DMS79 (cell line): ENCODE data around the gene TBXT.
"Not testable (repeated sequence)": the region's sequence is repeated elsewhere in the genome, so short reads cannot be mapped to it uniquely, and the experiment has no call there.

Experiments used
- DNase-seq: peaks from one replicate; lab custom pipeline; 2025; lab: John Stamatoyannopoulos, UW

The TBXT gene

DNA sequence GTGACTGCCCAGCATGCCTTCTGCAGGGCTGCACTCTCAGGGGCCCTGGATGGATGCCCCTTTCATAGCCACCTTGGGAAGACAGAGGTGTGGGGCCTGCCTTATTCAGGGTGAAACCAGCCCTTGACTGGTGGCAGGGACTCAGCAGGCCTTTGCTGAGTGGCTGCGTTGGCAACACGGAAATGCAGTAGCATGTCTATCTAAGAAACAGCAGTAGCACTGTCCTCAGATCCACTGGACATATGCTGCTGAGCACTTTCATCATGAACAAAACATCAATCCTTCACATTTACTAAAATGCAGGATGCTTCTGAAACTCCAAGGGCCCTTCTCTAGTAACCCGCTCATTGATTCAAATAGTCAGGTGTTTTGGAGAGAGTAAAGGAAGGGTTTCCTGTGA is 4.9 kb upstream of the TBXT start:
- DNase-seq = no peak

DNA sequence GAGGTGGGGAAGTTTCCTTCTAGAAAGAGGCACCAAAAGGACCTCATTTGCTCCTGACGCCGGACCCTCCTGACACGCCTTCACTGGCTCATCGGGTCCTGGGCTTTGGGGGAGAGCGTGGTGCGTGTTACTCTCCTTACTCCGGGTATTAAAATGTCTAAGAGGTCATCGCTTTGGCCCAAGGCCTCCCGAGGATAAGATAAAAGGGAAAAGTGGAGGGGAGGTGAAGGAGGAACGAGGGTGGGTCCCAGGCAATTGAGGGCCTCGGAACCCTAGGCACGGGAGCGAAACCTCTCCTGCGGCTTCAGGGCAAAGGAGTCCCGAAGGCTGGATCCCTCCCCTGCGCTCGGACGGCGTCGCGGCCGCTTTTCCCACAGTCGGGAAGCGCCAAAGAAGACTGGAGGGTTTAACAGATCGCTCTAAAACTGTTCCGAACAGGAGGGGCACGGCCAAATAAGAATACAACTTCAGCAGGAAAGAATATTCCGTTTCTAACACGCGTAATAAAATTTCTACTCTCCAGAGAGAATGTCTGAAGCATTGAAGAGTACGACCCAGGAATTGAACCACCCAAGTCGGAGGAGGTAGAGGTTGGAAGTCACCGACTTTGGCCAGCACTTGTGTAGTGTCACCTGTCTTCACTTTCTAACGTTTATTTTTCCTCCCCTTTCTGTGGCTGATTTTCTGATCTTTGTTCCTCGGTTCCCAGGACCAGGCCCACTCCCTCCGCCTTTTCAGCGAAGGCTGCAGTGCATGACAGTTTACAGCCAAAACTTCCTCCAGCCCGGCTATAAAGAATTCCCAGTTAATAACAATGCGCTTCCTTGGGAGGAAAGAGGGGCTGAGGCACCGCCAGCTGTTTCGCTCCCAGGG is 2.1 kb upstream of the TBXT start:
- DNase-seq = no peak

DNA sequence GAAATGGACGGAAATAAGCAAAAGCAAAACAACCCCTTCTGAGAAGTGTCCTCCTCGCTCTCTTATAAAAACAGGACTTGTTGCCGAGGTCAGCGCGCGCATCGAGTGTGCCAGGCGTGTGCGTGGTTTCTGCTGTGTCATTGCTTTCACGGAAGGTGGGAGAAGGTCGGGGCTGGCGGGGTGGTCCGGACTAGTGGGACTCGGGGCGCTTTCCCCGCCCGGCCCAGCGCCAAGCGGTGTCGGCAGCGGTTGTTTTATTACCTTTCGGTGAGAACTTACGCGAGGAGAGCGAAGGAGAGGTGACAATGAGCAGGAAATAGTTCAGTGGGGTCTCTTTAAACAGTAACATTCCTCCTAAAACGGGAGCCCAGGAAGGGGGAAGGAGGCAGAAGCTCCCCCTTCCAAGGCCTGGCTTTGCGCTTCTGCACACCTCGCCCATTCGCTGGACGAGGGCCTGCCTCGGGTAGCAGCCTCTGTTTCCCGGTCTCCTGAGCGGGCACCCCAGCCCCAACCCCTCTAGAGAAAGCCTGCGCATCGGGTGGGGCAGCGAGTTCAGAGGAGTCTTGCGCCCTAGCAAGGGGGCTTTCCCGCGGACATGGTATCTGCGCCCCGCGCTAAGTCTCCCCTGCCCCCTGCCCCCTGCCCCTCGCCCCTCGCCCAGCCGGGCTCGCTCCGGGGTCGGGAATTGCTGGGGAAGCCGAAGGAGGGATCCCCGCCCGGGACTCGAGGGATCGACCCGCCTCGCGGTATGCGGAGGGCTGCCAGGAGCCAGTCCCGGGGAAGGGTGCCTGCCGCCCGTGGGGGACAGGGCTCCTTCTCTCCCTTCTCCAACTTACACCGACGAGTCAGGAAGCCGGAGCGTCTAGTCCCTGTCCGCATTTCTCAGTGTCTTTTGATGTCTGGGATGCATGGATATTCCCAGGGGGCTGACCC is 1.2 kb upstream of the TBXT start:
- DNase-seq = no peak

DNA sequence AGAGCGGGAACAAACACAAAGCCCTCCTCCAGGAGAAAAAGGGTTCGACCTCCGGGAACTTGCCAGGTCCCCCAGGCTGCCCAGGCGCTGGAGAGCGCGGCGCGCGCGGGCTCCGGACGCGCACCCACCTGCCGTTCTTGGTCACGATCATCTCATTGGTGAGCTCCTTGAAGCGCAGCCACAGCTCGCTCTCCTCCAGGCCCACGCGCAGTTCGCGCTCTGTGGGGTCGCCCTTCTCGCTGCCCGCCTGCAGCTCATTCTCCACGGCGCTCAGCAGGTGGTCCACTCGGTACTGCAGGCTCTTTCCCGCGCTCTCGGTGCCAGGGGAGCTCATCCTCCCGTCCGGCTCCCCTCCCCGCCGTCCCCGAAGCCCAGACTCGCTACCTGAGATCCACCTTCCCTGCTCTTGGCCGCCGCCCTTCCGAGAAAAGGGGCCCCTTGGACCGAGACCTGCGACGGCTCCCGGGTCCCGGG is 356 bp downstream of the TBXT start:
- DNase-seq = peak; percentile 7

DNA sequence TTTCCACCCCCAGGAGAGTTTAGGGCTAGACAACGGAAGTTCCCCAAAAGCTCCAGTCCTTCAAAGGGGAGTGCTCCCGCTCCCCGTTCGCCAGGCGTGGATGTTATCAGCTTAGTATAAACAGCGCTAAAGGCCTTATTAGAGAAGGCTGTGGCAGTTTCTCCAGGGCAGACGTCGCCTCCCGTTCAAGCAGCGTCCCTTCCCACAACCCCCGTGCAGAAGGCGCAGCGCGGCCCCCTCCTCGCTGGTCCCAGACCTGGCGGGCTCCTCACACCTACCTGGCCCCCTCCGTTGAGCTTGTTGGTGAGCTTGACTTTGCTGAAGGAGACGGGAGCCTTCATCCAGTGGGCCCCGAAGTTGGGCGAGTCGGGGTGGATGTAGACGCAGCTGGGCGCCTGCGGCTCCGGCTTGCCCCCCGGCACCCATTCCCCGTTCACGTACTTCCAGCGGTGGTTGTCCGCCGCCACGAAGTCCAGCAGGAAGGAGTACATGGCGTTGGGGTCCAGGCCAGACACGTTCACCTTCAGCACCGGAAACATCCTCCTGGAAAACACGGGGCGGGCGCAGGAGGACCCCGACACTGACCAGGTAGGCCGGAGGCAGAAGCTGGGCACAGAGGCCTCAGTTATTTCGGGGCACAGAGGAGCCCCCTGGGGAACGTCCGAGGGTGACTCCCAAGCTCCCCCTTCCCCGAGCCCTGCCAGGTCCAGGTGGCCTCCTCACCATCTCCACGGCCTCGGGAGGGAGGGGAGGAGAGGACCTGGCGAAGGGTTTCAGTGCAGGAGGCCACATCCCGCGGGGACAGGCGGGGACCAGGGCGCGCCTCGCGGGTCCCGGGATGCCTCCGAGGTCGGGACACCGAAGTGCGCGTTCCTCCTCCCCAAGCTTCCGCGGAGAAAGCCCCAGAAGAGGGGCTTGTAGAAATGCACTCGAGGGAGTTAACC is 1.1 kb downstream of the TBXT start:
- DNase-seq = no peak

DNA sequence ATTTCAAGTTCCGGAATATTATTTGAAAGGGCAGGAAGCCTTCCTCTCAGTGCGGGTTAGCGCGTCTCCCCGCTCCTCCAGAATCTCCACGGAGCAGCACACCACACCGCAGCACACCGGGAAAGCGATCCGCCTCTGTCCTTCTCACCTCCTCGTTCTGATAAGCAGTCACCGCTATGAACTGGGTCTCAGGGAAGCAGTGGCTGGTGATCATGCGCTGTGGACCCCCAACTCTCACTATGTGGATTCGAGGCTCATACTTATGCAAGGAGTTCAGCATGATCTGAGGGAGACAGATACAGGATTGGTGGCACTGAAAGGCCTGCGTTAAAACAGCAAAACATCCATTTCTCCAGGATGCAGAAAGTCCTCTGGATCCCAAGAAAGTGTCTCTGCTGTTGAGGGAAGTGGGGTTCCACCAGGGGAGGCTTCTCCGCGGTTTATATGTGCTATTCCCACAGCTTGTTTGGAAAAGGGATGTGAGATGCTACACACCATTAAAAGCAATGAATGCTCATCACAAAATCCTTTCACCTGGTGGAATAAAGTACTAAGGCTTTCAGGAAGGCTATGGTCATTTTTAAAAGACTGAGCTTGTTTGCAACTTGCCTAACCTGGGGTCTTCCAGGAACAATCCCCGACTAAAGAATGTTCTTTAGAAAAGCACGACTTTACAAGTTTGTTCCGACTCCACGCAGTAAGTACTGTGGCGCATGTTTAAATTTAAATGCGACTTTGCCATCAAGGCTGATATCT is 1.9 kb downstream of the TBXT start:
- DNase-seq = no peak

DNA sequence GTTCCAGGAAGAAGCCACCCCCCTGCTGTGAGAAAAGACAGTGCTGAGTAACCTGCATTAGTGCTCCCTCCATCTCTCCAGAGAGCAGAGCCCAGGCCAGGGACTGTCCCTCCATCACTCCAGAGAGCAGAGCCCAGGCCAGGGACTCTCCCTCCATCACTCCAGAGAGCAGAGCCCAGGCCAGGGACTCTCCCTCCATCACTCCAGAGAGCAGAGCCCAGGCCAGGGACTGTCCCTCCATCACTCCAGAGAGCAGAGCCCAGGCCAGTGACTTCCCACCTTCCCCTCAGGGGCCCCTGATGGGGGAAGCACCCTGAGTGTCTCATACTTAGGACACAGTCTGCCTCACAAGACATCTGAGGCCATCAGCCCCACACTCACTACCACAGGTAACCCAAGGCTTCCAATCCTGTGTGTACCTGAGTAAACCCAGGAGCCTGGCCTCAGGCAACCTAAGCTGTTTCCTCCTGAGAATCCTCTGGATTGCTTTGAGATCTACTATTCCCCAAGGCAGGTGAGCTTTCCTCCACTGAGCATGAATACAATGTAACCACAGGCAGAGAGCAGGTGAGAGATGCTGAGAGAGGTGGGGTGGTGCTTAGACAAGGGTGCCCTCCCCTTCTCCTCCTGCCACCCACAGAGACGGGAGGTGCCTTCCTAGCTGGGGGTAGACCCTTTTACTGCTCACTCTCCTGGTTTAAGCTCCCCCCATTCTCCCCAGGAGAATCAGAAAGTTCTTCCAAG is 4.9 kb downstream of the TBXT start:
- DNase-seq = no peak

DNA sequence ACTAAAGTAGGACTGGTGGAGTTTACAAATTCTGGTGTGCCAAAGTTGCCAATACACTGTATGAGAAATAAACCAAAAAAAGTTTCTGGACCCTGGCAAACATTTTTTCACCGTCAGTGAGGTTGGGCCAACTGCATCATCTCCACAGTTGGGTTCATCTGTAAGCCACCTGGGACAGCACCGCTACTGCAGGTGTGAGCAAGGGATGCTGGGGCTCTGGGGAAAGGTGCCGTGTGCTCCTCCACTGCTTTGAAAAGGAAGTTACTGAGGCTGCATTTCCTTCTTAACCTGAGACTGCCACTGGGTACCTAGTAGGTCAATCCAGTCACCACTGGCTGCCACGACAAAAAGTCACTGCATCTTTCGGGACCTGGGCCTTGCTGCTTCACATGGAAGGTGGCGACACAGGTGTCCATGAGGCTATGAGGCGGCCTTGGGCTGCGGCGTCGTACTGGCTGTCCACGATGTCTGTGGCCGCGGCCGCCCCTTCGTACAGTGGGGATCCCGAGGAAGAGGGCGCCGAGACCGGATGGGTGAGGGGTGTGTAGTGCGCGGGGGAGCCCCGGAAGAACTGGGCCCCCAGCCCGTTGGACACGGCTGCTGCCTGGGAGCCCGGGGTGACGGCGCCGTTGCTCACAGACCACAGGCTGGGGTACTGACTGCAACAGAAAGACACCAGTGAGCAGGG is 9.6 kb downstream of the TBXT start:
- no peak for DNase-seq

DNA sequence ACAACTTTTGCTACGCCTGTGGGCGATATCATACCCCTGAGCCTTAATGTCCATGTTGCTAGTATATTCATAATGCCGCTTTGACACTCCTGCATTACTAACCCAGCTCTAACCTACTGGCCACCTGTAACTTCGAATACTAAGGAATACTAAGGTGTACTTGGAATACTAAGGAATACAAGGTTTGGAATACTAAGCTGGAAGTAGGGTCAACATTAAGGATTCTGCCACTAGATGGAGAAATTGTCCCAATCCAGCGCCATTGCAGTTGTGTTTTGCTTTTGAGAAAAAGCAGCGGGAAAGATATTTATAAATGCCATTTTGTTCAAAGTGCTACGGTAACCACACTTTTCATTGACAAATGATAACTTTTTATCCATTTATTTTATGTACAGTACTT is 10.7 kb downstream of the TBXT start:
- DNase-seq = no peak

DNA sequence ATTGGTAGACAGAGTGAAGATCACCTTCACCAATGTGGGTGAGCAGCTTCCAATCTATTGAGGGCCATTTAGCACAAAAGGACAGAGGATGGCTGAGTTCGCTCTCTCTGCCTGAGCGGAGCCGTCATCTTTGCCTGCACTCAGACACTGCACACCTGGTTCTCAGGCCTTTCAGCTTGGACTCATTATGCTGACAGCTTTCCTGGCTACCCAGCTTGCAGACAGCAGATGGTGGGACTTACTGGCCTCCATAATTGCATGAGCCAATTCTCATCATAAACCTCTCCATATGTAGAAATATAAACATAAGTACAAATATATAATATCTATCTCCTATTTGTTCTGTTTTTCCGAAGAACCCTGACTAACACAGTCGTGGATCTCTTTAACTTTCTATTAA is 13.7 kb downstream of the TBXT start:
- no peak for DNase-seq

DNA sequence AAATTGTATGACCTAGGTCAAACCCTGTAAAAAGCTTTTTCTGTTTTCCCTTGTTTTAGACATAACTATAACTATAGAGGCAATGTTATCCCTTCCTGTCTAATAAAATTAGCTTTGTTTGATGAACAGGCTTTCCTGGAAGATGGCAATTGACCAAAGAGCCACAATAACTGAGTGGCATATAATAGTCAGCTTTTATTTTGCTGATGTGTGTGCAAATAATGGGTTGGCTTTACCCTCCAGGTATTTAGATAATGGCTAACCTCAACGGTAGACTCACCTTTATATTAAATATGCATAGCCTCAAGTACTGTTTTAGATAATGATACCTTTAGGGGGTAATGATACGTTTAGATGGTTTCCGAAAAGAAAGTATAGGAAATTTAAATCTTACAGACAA is 15.0 kb downstream of the TBXT start:
- DNase-seq = no peak

DNA sequence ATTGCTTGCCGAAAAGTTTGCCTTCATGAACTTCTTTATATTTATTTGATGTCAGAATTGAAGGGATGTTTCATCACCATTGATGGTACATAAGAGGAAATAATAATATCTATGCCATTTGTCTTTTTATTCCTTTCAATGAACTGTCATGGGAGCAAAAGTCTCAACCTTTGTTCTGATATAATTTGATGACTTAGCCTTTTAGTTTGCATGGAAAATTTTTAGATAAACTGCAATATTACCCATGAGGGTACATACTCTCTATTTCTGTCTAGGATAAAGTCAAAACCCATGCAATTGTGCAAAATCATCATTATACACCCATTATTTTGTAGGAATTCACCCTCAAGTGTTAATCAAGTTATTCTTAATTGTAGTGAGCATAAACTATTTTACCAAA is 15.9 kb downstream of the TBXT start:
- no peak for DNase-seq

DNA sequence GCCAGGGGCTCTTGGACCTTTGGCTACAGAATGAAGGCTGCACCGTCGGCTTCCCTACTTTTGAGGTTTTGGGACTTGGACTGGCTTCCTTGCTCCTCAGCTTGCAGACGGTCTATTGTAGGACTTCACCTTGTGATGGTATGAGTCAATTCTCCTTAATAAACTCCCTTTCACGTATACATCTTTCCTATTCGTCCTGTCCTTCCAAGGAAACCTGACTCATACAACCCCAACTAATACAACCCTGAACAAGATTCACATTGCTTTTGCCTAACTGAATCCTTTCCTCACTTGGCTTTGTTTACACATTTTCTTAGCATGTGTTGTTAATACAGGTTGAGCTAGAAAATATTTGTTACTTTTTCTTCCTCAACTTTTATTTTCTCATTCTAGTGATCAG is 21.9 kb downstream of the TBXT start:
- no peak for DNase-seq

DNA sequence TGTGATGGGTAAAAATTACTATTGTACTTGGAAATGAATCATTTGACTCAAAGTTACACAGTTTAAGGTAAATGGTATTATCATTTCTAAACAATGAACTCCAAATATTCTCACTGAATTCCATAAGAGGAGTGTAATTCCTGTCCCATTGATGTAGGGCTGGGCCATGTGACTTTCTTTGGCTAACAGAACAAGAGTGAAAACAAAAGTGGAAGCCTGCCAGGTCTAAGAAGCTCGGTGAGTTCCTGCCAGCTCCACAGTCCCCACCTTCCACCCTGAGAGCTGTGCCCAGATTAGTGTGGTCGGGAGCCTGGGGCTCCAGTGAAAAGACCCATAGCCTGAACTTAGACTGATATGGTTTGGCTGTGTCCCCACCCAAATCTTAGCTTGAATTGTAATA is 24.6 kb downstream of the TBXT start:
- DNase-seq = no peak

DNA sequence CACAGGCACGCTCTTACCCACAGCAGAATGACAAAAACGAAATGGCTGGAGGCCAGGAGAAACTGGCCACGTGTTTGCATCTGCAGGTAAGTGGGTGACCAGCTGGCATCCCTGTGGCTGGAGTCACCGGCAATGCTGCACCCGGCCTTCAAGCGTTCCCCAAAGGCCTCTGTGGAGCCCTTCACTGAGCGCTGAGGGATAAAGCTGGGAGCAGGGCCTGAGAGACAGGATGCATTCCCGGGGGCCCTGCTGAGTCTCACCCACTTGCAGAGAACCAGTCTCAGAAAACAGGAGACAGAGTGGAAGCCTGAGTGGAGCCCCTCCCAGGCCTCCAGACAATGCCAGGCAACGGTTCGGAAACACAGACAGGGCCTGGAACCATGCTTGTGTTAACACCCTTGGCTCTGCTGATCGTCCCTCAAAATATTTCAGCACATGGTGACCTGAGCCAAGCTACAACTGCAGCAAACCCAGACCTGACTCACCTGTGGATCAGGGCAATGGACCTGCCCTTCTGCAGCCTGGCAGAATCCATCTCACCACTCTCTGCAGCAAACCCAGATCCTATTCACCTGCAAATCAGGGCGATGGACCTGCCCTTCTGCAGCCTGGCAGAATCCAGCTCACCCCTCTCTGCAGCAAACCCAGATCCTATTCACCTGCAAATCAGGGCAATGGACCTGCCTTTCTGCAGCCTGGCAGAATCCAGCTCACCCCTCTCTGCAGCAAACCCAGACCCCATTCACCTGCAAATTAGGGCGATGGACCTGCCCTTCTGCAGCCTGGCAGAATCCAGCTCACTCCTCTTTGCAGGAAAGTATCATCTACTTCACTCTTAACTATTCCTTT is 39.8 kb downstream of the TBXT start:
- DNase-seq = no peak

DNA sequence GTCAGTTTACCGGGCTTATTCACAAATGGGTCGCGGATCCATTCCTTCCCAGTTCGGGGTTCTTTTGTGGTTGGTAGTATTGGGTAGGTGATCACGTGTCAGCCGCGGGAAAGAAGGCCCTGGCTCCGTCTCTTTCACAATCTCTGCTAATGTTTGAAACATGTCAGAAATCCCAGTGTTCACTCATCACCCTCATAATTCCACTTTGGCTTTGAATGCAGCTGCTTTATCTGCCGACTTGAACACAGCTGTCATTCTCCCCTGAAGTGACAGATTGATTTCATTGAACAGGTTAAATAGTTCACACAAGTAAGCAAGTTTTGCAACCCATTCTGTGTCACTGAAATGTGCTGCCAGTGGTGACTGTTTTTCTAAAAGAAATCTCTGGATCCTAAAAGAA is 44.5 kb downstream of the TBXT start:
- not testable (repeated sequence) for DNase-seq

DNA sequence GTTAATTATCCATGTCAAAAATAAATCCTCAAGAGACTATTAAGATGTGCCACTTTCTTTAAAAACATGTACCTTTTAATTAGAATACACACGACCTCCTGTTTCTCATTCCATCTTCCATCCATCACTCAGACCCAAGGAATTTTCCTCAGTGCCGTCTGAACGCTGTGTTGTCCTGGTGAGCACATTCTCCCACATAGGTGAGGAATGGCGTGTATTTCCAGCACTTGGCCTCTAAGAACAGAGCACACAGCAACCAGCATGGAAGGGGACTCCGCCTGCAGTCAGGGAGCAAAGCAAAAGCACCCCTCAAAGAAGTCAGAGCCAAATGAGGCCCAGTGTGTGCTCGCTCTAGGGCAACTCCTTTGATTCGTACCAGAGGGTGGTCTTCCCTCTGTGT is 45.9 kb downstream of the TBXT start:
- DNase-seq = no peak

DNA sequence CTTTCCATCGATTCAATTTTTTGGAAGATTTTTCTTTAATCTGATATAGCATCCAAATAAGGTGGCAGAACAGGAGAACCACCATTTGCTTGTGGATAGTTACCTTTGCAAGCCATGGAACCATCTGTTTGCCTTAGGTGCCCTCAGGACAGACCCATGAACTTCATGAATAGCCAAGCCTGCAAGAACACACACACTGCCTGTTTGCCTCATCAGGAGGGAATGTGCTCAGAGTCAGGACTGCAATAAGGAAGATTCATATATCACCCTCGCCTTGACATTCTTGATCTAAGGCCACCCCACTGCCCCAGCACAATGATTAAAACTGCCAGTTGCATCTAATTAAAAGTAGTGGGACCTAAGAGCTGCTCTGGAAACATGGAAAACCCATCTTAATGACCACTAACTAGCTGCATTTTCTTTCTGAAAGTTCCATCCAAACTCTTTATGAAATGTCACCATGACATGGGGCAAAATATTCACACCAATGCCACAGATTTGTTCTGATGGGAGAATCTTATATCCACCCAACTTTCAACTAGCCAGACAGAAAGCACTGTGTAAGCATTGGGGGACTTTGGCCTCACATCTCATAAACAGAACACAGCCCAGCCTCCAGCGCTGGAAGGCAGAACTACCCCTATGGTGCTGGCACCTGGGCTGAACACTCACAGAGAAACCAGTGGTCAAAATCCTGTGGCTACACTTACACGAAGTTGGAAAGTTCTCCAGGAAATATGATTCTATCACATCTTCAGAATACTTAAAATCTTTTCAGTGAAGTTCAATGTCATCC is 48.3 kb downstream of the TBXT start:
- DNase-seq = no peak
